GM19238 (cell line): ENCODE data around the gene ACTMAP.
A peak's percentile ranks its signal among the peaks of the same experiment; 100 is the strongest.

Source experiments
- DNase-seq: peaks from one replicate; pipeline ENCODE4 v3.0.0; 2011; ENCODE audit warnings: low spot score; ENCODE audit not compliant: insufficient read length

Gene ACTMAP

GRCh38 chr19:40721140-40721486 lies 29.2 kb downstream of the ACTMAP start:
- no peak for DNase-seq

GRCh38 chr19:40719414-40719894 lies 30.8 kb downstream of the ACTMAP start:
- no peak for DNase-seq

- no peak for DNase-seq
Observed at GRCh38 chr19:40718774-40719391, 31.4 kb downstream of the ACTMAP start.

- no peak for DNase-seq
Observed at GRCh38 chr19:40717880-40718773, 32.1 kb downstream of the ACTMAP start.

- no peak for DNase-seq
Observed at GRCh38 chr19:40717325-40717879, 32.9 kb downstream of the ACTMAP start.

- DNase-seq, result peak; percentile 97
Observed at GRCh38 chr19:40716482-40717324, 33.6 kb downstream of the ACTMAP start, which contains the start of the genes COQ8B and ITPKC. Gene COQ8B, minus strand, starts transcription at chr19:40716886. Its CDS starts 2,254 bp downstream, at chr19:40714632. Gene ITPKC, plus strand, starts transcription at chr19:40717112. Its CDS starts 24 bp downstream, at chr19:40717136.

- no peak for DNase-seq
Observed at GRCh38 chr19:40716031-40716481, 34.2 kb downstream of the ACTMAP start.

- DNase-seq, result peak; percentile 94
Observed at GRCh38 chr19:40714441-40715299, 35.6 kb downstream of the ACTMAP start.

- DNase-seq, result no peak
Observed at GRCh38 chr19:40713939-40714338, 36.3 kb downstream of the ACTMAP start.

GRCh38 chr19:40709817-40710216 lies 40.5 kb downstream of the ACTMAP start:
- no peak for DNase-seq

- no peak for DNase-seq
Observed at GRCh38 chr19:40707615-40708014, 42.7 kb downstream of the ACTMAP start.

GRCh38 chr19:40705950-40706619 lies 44.2 kb downstream of the ACTMAP start:
- DNase-seq, result no peak

- no peak for DNase-seq
Observed at GRCh38 chr19:40705362-40705651, 45.0 kb downstream of the ACTMAP start.

- no peak for DNase-seq
Observed at GRCh38 chr19:40704491-40705361, 45.6 kb downstream of the ACTMAP start.

GRCh38 chr19:40703029-40703755 lies 47.1 kb downstream of the ACTMAP start:
- DNase-seq, result no peak

GRCh38 chr19:40702337-40703012 lies 47.8 kb downstream of the ACTMAP start:
- no peak for DNase-seq

GRCh38 chr19:40701758-40702157 lies 48.5 kb downstream of the ACTMAP start:
- no peak for DNase-seq

GRCh38 chr19:40700083-40700482 lies 50.2 kb downstream of the ACTMAP start:
- no peak for DNase-seq
